NCI-H510A (cell line): ENCODE results near the gene PFKFB3.
"Not testable (repeated sequence)": the region's sequence is repeated elsewhere in the genome, so short reads cannot be mapped to it uniquely, and the experiment has no call there.

Experiments used
- DNase-seq: peaks from one replicate; lab custom pipeline; 2025; lab: John Stamatoyannopoulos, UW

Gene PFKFB3

DNA sequence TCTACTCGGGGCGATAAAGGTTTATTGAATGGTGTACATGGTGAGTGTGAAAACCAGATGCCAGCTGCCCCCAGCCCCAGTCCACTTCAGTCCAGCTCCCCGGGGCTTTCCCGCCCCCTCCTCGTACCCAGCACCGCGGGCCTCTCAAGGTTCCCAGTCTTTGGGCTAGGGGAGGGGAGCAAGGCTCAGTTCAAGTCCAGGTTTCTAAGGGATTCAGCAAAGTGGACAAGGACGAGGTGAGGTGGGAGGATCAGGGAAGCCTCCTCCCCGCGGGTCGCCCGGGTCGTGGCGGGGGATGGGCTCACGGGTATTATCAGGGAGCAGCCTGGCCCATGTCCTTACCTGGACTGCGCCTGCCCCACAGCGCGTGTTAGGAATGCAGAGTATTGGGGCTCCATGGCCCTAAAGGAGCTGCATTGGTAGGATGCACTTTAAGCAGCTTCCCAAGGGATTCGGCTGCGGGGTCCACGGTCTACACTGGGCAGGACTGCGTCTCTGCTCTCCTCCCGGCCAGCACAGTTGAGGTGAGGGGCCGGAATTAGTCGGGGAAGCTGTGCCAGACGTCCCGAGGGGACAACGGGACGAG lies 541 bp upstream of the PFKFB3 start:
- DNase-seq, result no peak

DNA sequence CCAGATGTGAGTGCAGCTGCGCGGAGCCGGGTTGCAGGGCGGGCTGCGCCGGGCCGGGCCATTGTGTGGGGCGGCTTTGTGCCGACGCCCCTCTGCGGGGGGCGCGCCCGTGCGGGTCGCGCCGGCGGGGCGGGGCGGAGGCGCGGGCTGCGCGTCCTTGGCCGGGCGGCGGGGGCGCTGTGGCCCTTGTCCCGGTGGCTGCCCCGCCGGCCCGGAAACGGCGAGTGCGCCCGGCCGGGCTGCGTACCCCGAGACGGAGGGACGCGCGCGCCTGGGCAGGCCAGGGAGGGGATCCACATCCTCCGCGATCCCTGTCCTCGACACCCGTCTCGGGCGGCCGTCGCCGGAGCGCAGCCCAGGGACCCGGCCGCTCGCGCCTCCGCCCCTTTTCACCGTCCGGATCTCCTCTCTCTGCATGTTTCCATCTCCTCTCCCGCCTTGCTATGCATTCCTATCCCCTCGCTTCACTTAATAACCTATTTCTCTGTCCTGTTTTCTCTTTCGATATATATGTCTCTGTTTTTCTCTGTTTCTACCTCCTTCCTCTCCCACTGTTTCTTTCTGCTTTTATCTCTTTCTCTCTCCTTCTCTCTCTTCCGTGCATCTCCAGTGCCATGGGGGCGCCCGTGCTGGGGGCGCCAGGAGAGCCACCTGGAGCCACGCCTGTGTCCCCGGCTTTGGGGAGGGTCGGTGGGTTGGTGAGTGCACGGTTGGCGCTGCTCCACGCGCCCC lies 765 bp downstream of the PFKFB3 start:
- DNase-seq, result no peak

DNA sequence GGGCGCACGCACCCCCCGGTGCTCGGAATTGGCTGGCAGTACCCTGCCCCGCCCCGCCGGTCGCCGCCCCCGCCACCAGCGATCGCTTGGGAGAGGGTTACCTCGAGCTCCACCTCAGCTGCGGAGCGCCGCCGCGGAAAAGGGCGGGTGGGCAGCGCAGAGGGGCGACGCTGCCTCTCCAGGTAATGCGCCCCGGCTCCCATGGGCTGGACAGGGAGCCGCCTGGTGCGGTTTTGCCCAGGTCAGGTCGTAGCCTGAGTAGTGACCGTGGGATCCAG lies 1.3 kb downstream of the PFKFB3 start:
- DNase-seq, result no peak

DNA sequence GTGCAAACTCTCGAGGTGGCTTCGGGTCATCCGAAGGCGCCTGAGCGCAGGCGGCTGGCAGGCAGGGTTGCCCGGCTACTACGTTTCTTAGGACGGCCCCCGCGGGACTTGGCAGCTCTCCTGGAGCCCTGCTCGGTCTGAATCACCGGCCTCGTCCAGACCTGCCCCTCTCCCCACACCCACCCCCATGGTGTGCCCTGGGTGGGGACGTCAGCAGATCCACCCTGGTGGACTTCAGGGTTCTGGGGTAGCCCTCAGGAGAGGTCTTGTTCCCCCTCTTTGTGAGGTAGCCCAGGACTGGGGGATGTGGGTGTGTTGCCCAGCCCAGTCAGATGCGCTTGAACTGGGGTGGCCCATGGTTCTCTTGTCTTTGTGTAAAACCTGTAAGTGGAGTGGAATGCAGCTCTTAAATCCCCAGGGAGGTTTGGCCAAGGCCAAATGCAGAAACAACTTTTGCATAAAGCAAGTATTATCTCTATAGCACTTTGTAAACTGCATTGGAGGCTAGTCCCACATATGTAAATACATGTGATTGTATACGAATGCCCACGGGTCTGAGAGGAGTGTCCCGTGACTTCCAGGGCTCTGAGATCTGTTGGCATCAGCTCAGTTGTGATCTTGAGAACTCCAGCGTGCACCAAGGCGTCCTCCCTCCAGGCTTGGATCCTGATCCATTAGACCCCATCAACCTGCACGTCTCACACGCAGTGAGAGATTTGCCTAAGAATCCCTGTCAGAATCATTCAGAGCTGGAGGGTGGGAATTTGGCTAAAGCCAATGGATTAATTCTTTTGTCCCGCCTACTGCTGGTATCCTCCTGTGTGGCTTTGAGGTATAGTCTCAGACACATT lies 1.8 kb downstream of the PFKFB3 start:
- no peak for DNase-seq

DNA sequence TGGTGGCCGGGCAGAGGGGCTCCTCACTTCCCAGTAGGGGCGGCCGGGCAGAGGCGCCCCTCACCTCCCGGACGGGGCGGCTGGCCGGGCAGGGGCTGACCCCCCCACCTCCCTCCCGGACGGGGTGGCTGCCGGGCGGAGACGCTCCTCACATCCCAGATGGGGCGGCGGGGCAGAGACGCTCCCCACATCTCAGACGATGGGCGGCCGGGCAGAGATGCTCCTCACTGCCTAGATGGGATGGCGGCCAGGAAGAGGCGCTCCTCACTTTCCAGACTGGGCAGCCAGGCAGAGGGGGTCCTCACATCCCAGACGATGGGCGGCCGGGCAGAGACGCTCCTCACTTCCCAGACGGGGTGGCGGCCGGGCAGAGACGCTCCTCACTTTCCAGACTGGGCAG lies 3.8 kb downstream of the PFKFB3 start:
- not testable (repeated sequence) for DNase-seq

DNA sequence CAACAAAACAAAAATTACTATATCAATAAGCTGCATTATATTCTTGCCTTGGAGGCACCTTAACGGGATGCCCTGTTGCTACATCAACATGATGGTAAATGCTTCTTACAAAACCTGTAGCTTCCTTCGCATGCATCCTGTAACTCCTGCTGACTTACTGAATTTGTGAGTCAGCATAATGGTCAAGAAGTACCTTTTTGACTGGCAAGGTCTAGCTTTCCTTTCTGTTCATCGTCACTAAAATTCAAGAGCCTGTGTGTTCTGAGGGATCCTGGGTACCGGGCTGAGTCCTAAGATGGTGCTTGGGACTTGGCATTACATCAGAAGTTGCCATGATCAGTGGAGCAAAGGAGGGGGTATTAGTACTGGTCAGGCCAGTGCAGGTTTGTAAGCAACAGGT lies 4.9 kb downstream of the PFKFB3 start:
- DNase-seq, result no peak

DNA sequence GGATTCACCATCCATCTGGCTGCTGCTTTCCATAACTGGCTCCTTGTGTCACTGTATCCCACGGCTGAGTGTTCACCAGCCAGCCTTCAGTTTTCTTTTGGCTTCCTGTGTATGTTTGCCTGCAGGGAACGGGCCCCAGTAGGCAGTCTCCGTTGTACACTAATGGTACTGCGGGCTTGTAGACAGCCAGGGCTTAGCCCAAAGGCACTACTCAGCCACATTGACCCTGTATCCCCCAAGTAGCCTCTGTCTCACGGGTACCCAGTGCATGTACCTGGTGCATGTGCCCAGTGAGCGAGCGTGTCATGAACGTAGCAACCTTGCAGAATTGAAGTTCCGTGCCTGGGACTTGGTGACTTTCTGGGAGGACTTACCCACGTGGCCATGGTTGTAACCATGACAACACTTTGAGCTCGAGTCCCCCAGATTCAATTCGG lies 6.1 kb downstream of the PFKFB3 start:
- no peak for DNase-seq

DNA sequence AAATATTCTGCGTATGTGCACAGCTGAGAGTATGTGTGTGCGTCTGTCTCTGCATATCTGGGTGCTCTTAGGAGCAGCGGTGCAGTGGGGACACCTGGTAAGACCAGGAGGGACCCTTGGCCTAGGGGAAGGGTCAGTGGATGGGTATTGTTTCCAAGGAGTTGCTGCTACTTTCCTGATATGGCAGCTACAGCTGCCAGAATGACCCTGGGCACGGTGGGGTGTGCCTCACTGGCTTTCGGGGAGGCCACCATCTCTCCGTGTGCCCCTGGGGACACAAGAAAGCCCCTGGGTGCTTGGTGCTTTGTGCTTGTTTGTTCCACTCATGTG lies 8.6 kb downstream of the PFKFB3 start:
- no peak for DNase-seq

DNA sequence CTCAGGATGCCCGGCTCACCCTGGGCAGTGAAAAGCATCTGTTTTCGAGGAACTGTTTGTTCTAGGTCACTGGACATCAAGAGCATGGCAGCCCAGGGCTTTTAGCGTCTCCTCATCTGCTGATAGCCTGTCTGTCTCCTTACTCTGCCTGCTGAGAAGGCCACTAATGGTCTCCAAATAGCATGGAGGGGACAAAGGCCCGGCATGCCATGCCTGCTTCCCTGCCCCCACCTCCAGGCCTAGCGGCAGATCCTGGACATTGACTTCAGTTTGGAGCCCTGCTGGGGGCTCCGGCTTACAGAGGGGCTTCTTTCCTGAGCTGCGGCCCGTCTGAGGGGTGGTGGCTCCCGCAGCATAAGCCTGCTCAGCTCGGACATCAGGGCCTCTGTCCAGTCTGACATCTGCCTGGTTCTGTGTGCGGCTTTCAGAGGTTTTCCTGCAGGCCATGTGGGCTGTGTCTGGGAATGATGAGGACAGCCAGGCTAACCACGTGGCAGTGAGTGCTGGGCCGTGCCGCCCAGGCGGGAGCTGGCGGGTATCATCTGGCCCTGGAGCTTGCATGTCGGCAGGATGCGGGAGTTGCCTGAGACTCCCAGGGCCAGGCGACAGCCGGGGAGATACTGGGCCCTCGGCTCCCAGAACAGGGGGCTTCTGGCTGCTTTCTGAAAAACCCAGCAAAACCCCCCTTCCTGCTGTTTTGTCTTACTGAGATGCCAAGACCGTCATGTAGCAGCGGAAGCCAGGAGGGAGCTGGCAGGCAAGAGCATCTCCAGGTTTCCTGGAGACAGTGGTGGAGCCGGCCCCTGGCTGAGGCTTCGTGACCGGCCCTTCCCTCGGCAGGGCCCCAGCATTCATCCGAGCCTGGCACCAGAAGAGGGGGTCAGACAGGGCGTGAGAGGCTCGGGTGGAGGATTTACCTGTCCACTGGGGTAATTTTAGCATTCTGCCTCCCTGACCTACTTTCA lies 9.2 kb downstream of the PFKFB3 start:
- no peak for DNase-seq

DNA sequence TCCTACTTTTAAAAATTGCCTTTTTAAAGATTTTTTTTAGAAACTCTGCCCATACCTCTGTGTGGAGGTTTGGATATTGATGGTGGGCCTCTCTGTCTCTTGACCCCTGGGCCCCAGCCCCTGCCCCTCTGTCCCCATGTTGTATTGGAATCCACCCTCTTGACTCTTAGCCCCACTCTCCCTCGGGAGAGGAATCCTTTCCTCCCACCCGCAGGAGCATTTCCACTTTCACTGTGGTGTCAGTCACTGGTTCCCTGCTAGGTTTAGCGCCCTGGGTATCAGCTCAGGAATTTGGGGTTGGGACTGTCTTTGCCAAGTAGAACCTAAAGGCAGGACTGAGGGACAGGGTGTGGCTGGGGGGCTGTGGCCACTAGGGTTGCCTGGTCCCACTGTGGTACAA lies 10.1 kb downstream of the PFKFB3 start:
- DNase-seq, result no peak

DNA sequence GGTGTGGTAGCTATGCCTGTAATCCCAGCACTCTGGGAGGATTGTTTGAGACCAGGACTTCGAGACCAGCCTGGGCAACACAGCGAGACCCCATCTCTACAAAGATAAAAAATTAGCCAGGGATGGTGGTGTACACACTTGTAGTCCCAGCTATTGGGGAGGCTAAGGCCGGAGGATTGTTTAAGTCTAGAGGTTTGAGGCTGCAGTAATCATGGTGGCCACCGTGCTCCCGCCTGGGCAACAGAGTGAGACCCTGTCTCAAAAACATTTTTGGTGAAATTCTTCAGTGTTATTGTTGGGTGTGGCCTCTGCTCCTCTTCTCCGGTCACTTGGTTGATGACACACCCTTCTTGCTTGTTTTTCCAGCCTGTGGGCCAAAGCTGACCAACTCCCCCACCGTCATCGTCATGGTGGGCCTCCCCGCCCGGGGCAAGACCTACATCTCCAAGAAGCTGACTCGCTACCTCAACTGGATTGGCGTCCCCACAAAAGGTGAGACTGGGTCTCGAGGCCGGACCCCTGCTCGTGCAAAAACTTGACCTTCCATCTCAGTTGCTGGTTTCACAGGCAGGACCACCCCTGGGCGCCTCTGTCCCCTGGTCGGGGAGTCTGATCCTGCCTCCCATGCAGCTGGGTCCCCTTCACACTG lies 10.6 kb downstream of the PFKFB3 start:
- no peak for DNase-seq

DNA sequence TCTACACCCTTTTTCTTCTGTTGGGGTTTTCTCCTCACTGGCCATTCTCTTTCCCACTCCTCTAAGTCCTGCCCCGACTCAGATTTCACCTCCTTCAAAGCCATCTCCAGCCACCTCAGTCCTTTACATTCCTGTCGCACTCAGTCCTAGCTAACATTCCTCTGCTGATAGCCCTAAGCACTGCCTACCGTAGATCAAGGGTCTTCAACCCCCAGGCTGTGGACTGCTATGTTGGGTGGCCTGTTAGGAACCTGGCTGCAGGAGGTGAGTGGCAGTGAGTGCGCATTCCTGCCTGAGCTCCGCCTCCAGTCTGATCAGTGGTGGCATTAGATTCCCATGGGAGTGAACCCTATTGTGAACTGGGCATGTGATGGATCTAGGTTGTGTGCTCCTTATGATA lies 11.2 kb downstream of the PFKFB3 start:
- no peak for DNase-seq

DNA sequence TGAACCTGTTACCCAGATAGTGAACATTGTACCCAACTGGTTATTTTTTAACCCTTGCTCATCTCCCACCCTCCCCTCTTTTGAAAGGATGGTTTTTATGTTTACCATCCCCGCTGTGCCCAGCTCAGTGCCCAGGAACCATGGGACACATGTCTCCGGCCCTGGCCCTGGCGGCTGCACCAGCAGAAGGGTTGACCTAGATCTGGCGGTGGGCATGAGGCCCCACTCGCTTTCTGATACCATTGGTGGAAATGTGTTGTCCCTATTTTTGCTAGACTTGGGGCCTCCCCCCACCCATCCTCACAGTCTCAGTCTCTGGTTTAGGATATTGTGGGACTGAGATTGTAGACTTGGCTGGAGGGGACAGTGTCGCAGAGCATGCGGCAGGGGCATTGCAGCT lies 11.9 kb downstream of the PFKFB3 start:
- no peak for DNase-seq

DNA sequence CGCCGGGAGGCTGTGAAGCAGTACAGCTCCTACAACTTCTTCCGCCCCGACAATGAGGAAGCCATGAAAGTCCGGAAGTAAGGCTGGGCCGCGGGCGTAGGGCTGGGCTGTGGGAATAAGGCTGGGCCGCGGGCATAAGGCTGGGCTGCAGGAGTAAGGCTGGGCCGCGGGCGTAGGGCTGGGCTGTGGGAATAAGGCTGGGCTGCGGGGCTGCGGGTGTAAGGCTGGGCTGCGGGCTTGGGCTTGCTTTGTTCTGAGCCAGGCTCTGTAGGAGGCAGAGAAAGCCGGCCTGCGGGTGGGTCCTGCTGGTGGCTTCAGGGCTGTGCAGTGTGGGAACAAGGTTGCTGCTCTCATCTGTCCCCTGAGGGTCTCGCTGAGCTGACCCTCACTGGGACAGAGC lies 12.5 kb downstream of the PFKFB3 start:
- no peak for DNase-seq

DNA sequence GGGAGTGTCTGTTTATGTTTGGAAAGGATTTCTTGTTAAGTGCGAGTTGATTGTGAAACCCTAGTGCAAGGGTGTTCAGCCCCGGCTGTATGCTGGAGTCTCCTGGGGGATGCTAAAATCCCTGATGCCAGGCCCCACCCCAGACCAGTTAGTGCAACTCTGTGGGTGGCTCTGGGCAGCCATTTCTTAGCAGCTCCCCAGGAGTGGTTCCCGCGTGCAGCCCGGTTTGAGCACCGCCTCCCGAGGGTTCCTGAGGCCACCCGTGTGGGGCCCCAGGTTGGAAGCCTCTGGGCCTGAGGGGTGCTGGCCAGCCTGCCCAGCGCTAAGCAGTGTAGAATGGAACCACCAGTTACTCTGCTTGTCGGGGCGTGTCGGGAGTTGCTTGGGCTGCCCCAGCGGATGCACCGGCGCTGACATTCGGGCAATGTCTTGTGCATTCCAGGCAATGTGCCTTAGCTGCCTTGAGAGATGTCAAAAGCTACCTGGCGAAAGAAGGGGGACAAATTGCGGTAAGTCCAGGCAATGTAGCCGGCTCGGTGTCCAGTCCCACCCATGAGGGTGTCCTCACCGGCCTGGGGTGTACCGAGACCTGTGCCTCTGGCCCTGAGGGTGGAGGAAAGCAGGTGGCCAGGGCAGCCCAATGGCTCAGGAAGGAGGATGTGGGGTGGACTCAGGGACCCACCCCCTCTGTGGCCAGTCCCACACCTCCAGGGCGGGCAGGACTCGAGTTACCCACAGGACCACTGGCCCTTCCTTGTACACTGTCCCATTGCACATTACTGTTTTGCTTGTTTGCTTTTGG lies 13.2 kb downstream of the PFKFB3 start:
- DNase-seq, result no peak

DNA sequence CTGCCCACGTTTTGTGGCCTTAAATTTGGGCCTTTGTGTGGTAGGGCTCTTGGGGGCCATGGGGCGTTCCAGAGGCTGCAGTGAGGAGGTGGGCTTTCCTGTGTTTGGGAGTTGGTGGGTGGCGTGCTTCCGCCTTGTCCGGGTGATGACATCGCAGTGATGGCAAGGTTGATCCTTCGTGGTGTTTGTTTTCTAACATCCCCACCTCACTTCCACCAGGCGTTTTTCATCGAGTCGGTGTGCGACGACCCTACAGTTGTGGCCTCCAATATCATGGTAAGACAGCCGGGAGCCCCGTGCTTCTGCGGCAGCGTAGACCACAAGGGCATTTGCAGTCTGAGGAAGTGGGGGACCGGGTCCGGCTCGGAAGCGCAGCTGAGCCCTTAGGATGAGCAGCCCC lies 14.2 kb downstream of the PFKFB3 start:
- no peak for DNase-seq

DNA sequence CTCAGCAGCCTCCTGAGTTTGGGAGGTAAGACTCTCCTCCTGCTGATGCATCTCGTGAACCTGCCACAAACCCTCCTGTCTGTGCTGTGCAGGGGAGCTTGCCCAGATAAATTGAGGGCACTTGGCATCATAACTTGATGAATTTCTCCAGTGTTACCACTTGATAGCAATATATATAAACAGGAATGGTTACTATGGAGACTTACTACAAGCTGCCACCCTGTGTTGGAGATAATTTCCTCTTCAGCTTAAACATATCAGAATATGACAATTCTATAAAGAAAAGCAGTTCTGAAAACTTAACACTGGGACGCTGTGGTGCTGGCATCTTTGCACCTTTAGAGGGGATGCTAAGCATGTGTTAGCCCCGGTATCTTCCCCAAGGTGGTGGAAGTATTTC lies 14.9 kb downstream of the PFKFB3 start:
- no peak for DNase-seq

DNA sequence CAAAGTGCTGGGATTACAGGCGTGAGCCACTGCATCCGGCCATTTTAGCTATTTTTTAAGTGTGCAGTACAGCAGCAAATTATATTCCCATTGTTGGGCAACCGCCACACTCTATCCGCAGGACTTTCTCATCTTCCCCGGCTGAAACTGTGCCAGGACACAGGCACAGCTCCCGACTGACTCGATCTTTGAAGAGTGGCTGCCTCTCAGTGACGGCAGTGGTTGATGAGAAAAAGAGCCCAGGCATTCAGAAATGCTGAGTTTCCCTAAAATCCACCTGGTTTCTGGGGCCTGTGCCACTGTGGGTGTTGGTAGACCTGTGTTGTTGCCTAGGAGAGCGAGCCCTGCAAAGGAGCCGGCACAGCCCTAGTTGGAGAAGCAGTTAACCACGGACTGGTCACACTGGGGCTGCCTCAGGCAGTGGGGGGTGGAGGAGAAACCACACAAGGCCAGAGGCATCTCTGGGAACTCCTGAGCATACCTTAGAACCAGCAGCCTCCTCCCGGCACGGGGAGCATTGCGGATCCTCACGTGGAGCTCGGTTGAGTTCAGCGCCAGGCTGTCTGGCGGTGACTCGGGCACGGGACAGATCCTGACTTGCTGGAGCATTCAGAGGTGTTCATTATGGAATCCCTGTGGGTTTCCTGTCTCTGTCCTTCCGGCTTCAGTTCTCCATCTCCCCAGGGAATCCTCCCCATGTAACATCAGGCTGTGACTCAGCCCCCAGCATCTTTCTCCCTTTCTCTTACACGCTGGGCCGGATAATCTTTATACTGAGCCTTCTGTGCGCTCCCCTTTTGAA lies 16.2 kb downstream of the PFKFB3 start:
- no peak for DNase-seq

DNA sequence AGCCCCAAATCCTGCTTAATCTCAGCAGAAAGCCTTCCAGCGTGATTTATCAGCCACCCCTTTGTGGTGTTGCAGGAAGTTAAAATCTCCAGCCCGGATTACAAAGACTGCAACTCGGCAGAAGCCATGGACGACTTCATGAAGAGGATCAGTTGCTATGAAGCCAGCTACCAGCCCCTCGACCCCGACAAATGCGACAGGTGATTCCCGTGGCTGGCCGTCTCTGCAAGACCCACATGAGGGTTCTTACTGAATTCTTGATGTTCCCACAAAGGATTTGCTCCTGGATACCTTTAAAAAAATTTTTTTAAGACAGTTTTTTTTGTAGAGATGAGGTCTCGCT lies 16.7 kb downstream of the PFKFB3 start:
- no peak for DNase-seq
